Measurements from ENCODE around the gene EXOC2. TPM values are rescaled to one million over a fixed set of nuclear protein-coding genes. Genes with fewer than 3 reads are reported as not detected.

The EXOC2 gene
- total RNA-seq, 3 donors from 2014 or later: 19.7 to 37.3 (median 26.5) TPM

- no peak for TF ChIP-seq POLR2A (IDR thresholded peaks at IDR 0.05)
- TF ChIP-seq, protein P1, sequence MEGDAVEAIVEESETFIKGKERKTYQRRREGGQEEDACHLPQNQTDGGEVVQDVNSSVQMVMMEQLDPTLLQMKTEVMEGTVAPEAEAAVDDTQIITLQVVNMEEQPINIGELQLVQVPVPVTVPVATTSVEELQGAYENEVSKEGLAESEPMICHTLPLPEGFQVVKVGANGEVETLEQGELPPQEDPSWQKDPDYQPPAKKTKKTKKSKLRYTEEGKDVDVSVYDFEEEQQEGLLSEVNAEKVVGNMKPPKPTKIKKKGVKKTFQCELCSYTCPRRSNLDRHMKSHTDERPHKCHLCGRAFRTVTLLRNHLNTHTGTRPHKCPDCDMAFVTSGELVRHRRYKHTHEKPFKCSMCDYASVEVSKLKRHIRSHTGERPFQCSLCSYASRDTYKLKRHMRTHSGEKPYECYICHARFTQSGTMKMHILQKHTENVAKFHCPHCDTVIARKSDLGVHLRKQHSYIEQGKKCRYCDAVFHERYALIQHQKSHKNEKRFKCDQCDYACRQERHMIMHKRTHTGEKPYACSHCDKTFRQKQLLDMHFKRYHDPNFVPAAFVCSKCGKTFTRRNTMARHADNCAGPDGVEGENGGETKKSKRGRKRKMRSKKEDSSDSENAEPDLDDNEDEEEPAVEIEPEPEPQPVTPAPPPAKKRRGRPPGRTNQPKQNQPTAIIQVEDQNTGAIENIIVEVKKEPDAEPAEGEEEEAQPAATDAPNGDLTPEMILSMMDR (IDR thresholded peaks at IDR 0.05): no peak
- no peak for TF ChIP-seq POLR2AphosphoS5 (IDR thresholded peaks at IDR 0.05)
- no peak overlapping the region for H3K27ac ChIP-seq
- intact Hi-C loops (cut with DNase I; ENCODE audit: low total_unique reads): no loop called here
- no peak for DNase-seq (ENCODE audit: low spot score in 2 of 2)
- no peaks in the 10 kb centered on the region for H3K9me3 ChIP-seq
- no peaks in the 10 kb centered on the region for H3K27me3 ChIP-seq
- H3K4me3 ChIP-seq: no peak overlapping the region
- H3K4me1 ChIP-seq: no peaks in the 10 kb centered on the region
- H3K36me3 ChIP-seq: peaks cover 3% of the 10 kb centered on the region
Measured at GRCh38 chr6:571892-572291, 121.0 kb downstream of the EXOC2 start.

DNA sequence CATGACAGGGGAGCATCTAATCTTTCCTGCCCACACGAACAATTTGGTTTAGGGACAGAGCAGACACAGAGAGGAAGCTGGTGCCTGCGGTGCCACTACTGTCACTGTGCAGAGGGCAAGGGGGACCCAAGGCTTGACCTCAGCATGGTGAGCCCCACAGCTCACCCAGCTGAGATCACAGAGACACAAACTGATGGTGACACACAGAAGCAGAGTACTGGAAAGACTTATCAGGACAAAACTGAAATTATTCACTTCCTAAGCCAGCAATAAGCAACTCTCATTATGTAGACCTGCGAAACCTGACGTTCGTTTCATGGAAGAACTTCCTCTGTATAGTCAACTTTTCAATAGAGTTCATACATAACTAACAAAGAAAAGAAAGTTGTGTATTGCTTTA, 122.1 kb downstream of the EXOC2 start:
- Histone ChIP-seq H3K36me3 (peaks cover 3% of the 10 kb centered on the region), H3K27ac (no peak overlapping the region), H3K4me1 (no peaks in the 10 kb centered on the region), H3K4me3 (no peak overlapping the region), H3K27me3 (no peaks in the 10 kb centered on the region), H3K9me3 (no peaks in the 10 kb centered on the region)
- TF ChIP-seq, protein P1 (IDR thresholded peaks at IDR 0.05): no peak
- no peak for TF ChIP-seq POLR2A (IDR thresholded peaks at IDR 0.05)
- no peak for TF ChIP-seq POLR2AphosphoS5 (IDR thresholded peaks at IDR 0.05)
- intact Hi-C loops (cut with DNase I; ENCODE audit: low total_unique reads): no loop called here
- no peak for DNase-seq (ENCODE audit: low spot score in 2 of 2)

DNA sequence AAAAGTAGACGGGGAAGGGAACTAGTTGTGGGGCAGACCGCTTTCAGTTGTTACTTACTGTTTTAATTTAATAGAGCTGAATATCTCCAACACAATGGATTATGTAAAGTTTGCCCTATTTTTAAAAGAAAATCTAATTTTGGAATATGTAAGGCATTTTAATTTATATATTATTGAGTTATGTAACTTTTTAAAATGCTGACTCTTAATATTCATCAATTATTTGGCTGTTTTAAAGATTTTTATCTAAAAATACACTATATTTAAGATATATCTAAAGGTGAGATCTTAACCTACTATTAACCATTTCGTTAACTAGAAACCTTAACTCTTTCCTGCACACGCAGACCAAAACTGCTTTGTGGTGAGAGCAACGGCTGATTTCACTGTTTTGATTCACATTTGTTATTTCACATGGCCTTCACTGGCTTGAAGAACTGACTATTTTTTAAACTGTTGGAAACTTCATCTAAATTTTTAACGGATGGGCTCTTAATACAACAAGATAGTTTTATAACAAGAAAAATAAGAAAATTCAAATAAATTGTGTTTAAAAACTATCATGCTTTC, 123.9 kb downstream of the EXOC2 start:
- DNase-seq (ENCODE audit: low spot score in 2 of 2): no peak
- no peak overlapping the region for H3K27ac ChIP-seq
- H3K4me3 ChIP-seq: no peak overlapping the region
- H3K9me3 ChIP-seq: no peaks in the 10 kb centered on the region
- intact Hi-C loops (cut with DNase I; ENCODE audit: low total_unique reads): no loop called here
- H3K4me1 ChIP-seq: no peaks in the 10 kb centered on the region
- no peaks in the 10 kb centered on the region for H3K27me3 ChIP-seq
- TF ChIP-seq POLR2AphosphoS5 (IDR thresholded peaks at IDR 0.05) (no peak), POLR2A (IDR thresholded peaks at IDR 0.05) (no peak)
- TF ChIP-seq, protein P1 (IDR thresholded peaks at IDR 0.05): no peak
- peaks cover 10% of the 10 kb centered on the region for H3K36me3 ChIP-seq

- peaks cover 12% of the 10 kb centered on the region for H3K36me3 ChIP-seq
Measured at GRCh38 chr6:568085-568484, 124.9 kb downstream of the EXOC2 start.

GRCh38 chr6:563863-564262, 129.1 kb downstream of the EXOC2 start:
- DNase-seq (ENCODE audit: low spot score in 2 of 2): no peak
- H3K27ac ChIP-seq: no peak overlapping the region
- no peak for TF ChIP-seq POLR2AphosphoS5 (IDR thresholded peaks at IDR 0.05)
- TF ChIP-seq POLR2A (IDR thresholded peaks at IDR 0.05): no peak
- TF ChIP-seq, protein P1 (IDR thresholded peaks at IDR 0.05): no peak
- no peak overlapping the region for H3K4me3 ChIP-seq
- H3K36me3 ChIP-seq: peaks cover 9% of the 10 kb centered on the region
- intact Hi-C loops (cut with DNase I; ENCODE audit: low total_unique reads): no loop called here
- H3K4me1 ChIP-seq: no peaks in the 10 kb centered on the region
- H3K9me3 ChIP-seq: no peaks in the 10 kb centered on the region
- H3K27me3 ChIP-seq: no peaks in the 10 kb centered on the region

More at GRCh38 chr6:568085-568484, 124.9 kb downstream of the EXOC2 start:
- intact Hi-C loops (cut with DNase I; ENCODE audit: low total_unique reads): no loop called here
- Histone ChIP-seq H3K27ac (no peak overlapping the region), H3K9me3 (no peaks in the 10 kb centered on the region), H3K27me3 (no peaks in the 10 kb centered on the region), H3K4me3 (no peak overlapping the region), H3K4me1 (no peaks in the 10 kb centered on the region)
- no peak for TF ChIP-seq POLR2A (IDR thresholded peaks at IDR 0.05)
- TF ChIP-seq POLR2AphosphoS5 (IDR thresholded peaks at IDR 0.05): no peak
- TF ChIP-seq, protein P1 (IDR thresholded peaks at IDR 0.05): no peak
- no peak for DNase-seq (ENCODE audit: low spot score in 2 of 2)

Data from breast epithelium (tissue), 4 donors.